Fibroblast of the aortic adventitia (primary cell): ENCODE measurements around the gene KIFC3. TPM values are rescaled to one million over a fixed set of nuclear protein-coding genes. Genes with fewer than 3 reads are reported as not detected.
"Not testable (repeated sequence)": the region's sequence is repeated elsewhere in the genome, so short reads cannot be mapped to it uniquely, and the experiment has no call there.

ENCODE experiments used
- DNase-seq: peaks from one replicate; pipeline ENCODE4 v3.0.0-alpha.2; 2010; ENCODE audit warnings: low read depth
- H3K4me3 ChIP-seq: 2 replicates; pipeline ENCODE4 v1.5.1; 2011; ENCODE audit warnings: low read depth, mild to moderate bottlenecking, control low read depth, low read length, moderate library complexity
- total RNA-seq: library from RNA; depleted of rRNA; stranded (reverse); fragments of >200 nt; gene quantifications from 2 replicates; pipeline ENCODE4 v1.2.3, GENCODE V29; 2012; ENCODE audit warnings: low replicate concordance
- TF ChIP-seq, protein P1 (sequence below): IDR thresholded peaks from 2 replicates; pipeline ENCODE4 v1.5.1; 2011; ENCODE audit warnings: mild to moderate bottlenecking, low read length, control low read depth, inconsistent platforms; ENCODE audit not compliant: insufficient read depth

The KIFC3 gene
- total RNA-seq, 1 donor: 32.8 TPM

GRCh38 chr16:57747996-57748395 lies 54.3 kb downstream of the KIFC3 start:
- no peak overlapping the region for H3K4me3 ChIP-seq
- TF ChIP-seq, protein P1, sequence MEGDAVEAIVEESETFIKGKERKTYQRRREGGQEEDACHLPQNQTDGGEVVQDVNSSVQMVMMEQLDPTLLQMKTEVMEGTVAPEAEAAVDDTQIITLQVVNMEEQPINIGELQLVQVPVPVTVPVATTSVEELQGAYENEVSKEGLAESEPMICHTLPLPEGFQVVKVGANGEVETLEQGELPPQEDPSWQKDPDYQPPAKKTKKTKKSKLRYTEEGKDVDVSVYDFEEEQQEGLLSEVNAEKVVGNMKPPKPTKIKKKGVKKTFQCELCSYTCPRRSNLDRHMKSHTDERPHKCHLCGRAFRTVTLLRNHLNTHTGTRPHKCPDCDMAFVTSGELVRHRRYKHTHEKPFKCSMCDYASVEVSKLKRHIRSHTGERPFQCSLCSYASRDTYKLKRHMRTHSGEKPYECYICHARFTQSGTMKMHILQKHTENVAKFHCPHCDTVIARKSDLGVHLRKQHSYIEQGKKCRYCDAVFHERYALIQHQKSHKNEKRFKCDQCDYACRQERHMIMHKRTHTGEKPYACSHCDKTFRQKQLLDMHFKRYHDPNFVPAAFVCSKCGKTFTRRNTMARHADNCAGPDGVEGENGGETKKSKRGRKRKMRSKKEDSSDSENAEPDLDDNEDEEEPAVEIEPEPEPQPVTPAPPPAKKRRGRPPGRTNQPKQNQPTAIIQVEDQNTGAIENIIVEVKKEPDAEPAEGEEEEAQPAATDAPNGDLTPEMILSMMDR: no peak
- DNase-seq: no peak

DNA sequence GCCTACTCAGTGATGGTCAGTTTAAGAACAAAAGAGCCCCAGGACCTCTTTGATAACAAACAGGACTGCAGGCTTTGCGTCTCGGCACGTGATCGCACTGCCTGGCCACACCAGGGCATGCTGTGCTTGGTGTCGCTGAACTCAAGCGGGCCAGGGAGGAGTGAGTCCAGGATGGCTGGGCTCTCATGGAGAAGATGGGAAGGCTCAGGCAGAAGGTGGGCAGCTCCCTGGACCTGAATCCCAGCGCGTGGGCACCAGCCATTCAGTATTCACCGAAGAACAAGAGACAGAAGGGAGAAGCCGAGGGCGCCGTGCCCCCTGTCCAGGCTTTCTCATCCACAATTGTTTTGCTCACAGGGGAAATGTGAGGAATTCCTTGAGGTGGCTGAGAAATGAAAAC lies 54.8 kb downstream of the KIFC3 start:
- TF ChIP-seq, protein P1: no peak
- no peak for DNase-seq
- H3K4me3 ChIP-seq: no peak overlapping the region

GRCh38 chr16:57747091-57747490 lies 55.2 kb downstream of the KIFC3 start:
- no peak for DNase-seq
- H3K4me3 ChIP-seq: no peak overlapping the region
- TF ChIP-seq, protein P1: no peak

GRCh38 chr16:57746316-57746715 lies 56.0 kb downstream of the KIFC3 start:
- H3K4me3 ChIP-seq, DNase-seq: not testable (repeated sequence)

DNA sequence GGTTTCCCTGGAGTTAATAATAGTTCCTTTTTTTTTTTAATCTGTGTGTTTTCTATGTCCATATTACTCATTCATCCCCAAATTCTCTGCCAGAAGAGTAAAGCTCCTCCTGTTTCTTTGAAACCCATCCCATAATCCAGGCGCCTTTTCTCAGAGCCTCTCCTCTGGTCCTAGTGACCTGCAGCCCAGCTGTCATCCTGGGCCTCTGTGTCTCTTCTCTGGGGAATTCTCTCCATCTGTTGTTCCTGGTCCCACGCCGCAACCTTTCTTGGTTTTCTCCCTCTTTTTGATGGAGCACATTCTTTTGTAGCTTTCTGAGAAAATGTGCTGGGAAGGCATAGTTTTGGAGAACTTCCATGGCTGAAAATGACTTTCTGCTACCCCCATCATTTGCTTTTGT lies 56.5 kb downstream of the KIFC3 start:
- TF ChIP-seq, protein P1: no peak
- no peak overlapping the region for H3K4me3 ChIP-seq
- no peak for DNase-seq

DNA sequence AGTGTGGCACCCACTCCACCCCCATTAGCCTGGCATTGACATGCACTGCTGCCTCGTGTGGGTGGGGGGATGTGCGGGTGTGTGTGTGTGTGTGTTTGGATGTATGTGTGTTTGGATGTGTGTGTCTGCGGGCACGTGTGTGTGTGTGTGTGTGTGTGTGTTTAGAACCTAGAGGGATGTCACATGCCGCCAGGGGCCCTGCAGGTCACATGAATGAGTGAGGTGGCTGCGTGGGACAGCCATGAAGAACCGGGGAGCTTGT lies 57.7 kb downstream of the KIFC3 start:
- no peak for DNase-seq
- H3K4me3 ChIP-seq: no peak overlapping the region
- TF ChIP-seq, protein P1: no peak

GRCh38 chr16:57743886-57744641 lies 58.2 kb downstream of the KIFC3 start:
- DNase-seq: no peak
- no peak overlapping the region for H3K4me3 ChIP-seq
- TF ChIP-seq, protein P1: no peak
